ENCODE data around the gene PANX2. TPM values are rescaled to one million over a fixed set of nuclear protein-coding genes. Genes with fewer than 3 reads are reported as not detected.
A peak's percentile ranks its signal among the peaks of the same experiment; 100 is the strongest.

PANX2 gene
- total and polyA plus RNA-seq, 2 of the 13 experiments (the other 11 are each of a cell fraction or from before 2014, with no cell fraction given): 0.15 to 1.1 TPM

DNA sequence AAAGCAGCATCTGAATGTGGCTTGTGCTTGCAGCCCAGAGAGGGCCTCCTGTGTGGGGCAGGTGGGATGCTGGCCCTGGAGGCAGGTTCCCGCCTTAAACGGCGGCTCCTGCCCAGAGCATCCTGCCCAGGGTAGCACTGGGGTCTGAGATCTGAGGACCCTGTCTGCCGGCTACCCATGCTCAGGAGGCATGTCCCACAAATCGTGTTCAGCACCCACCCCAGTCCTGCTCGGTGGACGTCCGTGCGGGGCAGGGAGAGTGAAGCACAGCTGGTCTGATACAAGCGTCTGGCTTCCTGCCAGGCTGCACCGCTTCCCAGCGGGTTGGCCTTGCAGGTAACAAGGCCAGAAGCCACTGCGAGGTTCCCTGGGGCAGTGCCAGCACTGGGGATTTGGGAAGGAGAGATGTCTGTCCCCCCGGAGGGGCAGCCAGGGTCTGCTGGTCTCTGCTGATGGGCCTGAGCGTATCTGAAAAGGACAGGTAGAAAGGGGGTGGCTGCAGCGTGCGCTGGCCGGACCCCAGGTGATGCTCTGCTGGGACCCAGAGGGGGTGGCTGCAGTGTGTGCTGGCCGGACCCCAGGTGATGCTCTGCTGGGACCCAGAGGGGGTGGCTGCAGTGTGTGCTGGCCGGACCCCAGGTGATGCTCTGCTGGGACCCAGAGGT is 18.8 kb downstream of the PANX2 start:
- CTCF ChIA-PET (ENCODE audit: low intra/inter-chr PET ratio, low total read pairs): no interaction called here
- Histone ChIP-seq H3K79me2 (ENCODE audit: insufficient read depth, low read length) (peaks cover 18% of the 10 kb centered on the region), H3K36me3 (replicated peaks in 1 of 2; ENCODE audit: control insufficient read depth in 1 of 2, insufficient read depth in 2 of 2, low read length in 2 of 2) (peaks cover 8 to 17% of the 10 kb centered on the region in 2 experiments; a peak in 4 of 5 replicates), H3K4me2 (ENCODE audit: low read depth, low read length) (no peak overlapping the region), H4K20me1 (ENCODE audit: insufficient read depth, low read length) (peaks cover 2% of the 10 kb centered on the region; the same call in 1 of the 2 replicates), H3K4me1 (ENCODE audit: insufficient read depth, low read length) (peaks cover 21% of the 10 kb centered on the region), H3K27me3 (ENCODE audit: control insufficient read depth in 1 of 2, insufficient read depth in 2 of 2, low read length in 2 of 2) (no peaks in the 10 kb centered on the region), H2AFZ (ENCODE audit: low read length) (no peak overlapping the region), H3K9me3 (ENCODE audit: low read length) (no peaks in the 10 kb centered on the region), H3K27ac (ENCODE audit: extremely low read length, insufficient read depth, low read length) (no peak overlapping the region), H3K9ac (ENCODE audit: insufficient read depth, low read depth, low read length) (no peak overlapping the region), H3K4me3 (replicated peaks in 1 of 3; ENCODE audit: insufficient read depth in 1 of 3, low read depth in 2 of 3, low read length in 3 of 3) (no peak overlapping the region)
- WGBS (ENCODE audit: low lambda C conversion rate): 95% methylated on average over 13 of the region's 20 CpGs
- intact Hi-C loops (cut with micrococcal nuclease; ENCODE audit: unreplicated experiment) (no loop called here), in situ Hi-C loops (cut with HindIII; ENCODE audit: extremely low pct_ligation_motif_present, low pct_unique_long_range_greater_than_20kb) (no loop called here)
- no peak for FAIRE-seq
- POLR2A ChIA-PET: no interaction called here
- no peak for ATAC-seq
- no TSS peak for BruUV-seq (replicated peaks)
- no peak for DNase-seq (ENCODE audit: low spot score)
- TF ChIP-seq ZNF563 (CRISPR knock-in tag; IDR thresholded peaks at IDR 0.05) (no peak), ZBTB33 (CRISPR knock-in tag; IDR thresholded peaks at IDR 0.05) (peak; percentile 81)

DNA sequence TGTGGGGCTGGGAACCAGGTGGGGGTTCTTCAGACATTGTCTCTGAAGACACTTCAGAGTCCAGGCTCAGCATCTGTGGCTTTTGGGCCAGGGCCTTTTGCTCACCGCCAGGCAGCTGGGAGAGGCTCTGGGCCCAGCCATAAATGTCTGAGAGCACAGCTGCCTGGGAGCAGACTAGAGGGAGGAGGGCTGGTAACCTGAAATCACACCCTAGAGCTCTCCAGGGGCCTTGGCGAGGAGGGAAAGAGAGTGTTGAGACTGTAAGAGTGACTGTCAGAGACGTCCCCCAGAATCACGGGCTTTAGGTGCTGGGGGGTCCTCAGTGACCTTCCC is 19.3 kb downstream of the PANX2 start:
- no TSS peak for BruUV-seq (replicated peaks)
- H3K4me2 ChIP-seq (ENCODE audit: low read depth, low read length): no peak overlapping the region
- no peak for DNase-seq (ENCODE audit: low spot score)
- no peak for ATAC-seq
- WGBS (ENCODE audit: low lambda C conversion rate): 91% methylated on average over 4 of the region's 4 CpGs
- intact Hi-C loops (cut with micrococcal nuclease; ENCODE audit: unreplicated experiment): no loop called here
- H4K20me1 ChIP-seq (ENCODE audit: insufficient read depth, low read length): peaks cover 2% of the 10 kb centered on the region; the same call in 1 of the 2 replicates
- H3K9me3 ChIP-seq (ENCODE audit: low read length): no peaks in the 10 kb centered on the region
- H3K36me3 ChIP-seq (replicated peaks in 1 of 2; ENCODE audit: control insufficient read depth in 1 of 2, insufficient read depth in 2 of 2, low read length in 2 of 2): peaks cover 12 to 22% of the 10 kb centered on the region in 2 experiments; a peak in 4 of 5 replicates
- H3K4me3 ChIP-seq (replicated peaks in 1 of 3; ENCODE audit: insufficient read depth in 1 of 3, low read depth in 2 of 3, low read length in 3 of 3): no peak overlapping the region
- no peak overlapping the region for H3K27ac ChIP-seq (ENCODE audit: extremely low read length, insufficient read depth, low read length)
- no peak overlapping the region for H2AFZ ChIP-seq (ENCODE audit: low read length)
- in situ Hi-C loops (cut with HindIII; ENCODE audit: extremely low pct_ligation_motif_present, low pct_unique_long_range_greater_than_20kb): no loop called here
- ChIA-PET CTCF (ENCODE audit: low intra/inter-chr PET ratio, low total read pairs) (no interaction called here), POLR2A (no interaction called here)
- no peak for FAIRE-seq
- no peak overlapping the region for H3K9ac ChIP-seq (ENCODE audit: insufficient read depth, low read depth, low read length)
- H3K4me1 ChIP-seq (ENCODE audit: insufficient read depth, low read length): peaks cover 16% of the 10 kb centered on the region
- H3K27me3 ChIP-seq (ENCODE audit: control insufficient read depth in 1 of 2, insufficient read depth in 2 of 2, low read length in 2 of 2): no peaks in the 10 kb centered on the region
- peaks cover 18% of the 10 kb centered on the region for H3K79me2 ChIP-seq (ENCODE audit: insufficient read depth, low read length)
- TF ChIP-seq ZFP1 (CRISPR knock-in tag; IDR thresholded peaks at IDR 0.05): no peak
- TF ChIP-seq, protein P1, sequence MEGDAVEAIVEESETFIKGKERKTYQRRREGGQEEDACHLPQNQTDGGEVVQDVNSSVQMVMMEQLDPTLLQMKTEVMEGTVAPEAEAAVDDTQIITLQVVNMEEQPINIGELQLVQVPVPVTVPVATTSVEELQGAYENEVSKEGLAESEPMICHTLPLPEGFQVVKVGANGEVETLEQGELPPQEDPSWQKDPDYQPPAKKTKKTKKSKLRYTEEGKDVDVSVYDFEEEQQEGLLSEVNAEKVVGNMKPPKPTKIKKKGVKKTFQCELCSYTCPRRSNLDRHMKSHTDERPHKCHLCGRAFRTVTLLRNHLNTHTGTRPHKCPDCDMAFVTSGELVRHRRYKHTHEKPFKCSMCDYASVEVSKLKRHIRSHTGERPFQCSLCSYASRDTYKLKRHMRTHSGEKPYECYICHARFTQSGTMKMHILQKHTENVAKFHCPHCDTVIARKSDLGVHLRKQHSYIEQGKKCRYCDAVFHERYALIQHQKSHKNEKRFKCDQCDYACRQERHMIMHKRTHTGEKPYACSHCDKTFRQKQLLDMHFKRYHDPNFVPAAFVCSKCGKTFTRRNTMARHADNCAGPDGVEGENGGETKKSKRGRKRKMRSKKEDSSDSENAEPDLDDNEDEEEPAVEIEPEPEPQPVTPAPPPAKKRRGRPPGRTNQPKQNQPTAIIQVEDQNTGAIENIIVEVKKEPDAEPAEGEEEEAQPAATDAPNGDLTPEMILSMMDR (CRISPR knock-in tag; IDR thresholded peaks at IDR 0.05): no peak

Data from HepG2 (cell line).